GM21381 (cell line): ENCODE results near the gene RIPPLY1.
"Not testable (repeated sequence)": the region's sequence is repeated elsewhere in the genome, so short reads cannot be mapped to it uniquely, and the experiment has no call there.

Source experiments
- ATAC-seq: cut with Tn5 transposase; IDR thresholded peaks from one replicate; pipeline ENCODE4 v1.9.1; 2021; ENCODE audit warnings: mild to moderate bottlenecking, moderate library complexity; ENCODE audit not compliant: unreplicated experiment

Gene RIPPLY1

DNA sequence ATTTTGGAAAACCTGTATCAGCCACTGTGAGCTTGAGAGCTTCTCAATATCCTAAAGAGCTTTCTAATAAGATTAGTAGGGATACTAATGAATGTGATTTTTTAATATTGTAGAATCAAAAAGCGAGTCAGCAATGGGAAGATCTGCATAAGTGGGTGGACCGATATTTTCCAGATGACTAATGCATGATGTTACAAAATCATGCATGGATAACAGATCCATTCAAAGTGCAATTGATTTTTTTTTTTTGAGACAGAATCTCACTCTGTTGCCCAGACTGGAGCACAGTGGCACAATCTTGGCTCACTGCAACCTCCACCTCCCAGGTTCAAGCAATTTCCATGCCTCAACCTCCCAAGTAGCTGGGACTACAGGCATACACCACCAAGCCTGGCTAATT is 9.7 kb upstream of the RIPPLY1 start:
- no peak for ATAC-seq

DNA sequence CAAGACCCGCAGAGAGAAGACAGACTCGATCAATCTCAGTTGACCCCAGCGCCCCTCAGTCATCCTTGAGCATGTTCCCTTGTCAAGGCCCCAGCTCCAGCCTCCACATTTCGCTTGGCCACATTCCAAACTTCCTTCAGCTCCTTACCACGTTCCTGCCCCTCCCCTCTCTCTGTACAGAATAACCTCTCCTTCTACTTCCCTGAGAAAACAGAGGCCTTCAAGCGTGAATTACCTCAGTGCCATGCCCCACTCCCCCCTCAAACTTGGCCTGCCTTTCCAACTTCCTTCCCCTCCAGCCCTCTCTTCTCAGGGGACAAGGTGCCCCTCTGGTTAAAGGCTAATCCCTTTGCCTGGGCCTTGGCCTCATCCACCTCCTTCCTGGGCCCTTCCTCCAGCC is 3.2 kb upstream of the RIPPLY1 start:
- ATAC-seq, result no peak

DNA sequence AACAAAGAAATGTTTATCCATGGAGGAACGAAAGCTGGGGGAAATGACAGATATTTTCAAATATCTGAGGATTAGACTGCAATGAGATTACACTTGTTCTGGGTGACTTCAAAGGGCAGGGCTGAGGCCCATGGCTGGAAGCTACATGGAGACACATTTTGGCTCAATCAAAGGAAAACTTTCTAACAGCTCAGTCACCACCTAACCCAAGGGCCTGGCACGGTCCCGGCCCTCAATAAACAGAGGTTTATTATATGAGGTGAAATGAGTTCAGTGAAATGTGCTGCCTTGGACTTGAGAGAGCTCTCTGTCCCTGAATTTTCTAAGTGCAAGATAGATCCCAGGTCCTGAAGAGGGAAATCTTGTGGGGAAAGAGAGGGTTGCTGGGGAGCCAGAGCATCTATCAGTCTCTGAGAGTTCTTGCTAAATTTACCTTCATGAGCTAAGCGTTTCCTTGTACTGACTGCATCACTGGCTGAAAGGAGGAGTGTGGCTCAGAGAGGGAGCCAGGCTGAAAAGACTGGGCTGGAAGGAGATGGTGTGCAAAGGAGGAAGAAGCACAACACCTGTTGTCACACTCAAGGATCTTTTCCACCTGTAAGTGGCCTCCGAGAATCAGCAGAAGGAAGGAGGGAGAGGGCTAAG is 2.0 kb upstream of the RIPPLY1 start:
- no peak for ATAC-seq

DNA sequence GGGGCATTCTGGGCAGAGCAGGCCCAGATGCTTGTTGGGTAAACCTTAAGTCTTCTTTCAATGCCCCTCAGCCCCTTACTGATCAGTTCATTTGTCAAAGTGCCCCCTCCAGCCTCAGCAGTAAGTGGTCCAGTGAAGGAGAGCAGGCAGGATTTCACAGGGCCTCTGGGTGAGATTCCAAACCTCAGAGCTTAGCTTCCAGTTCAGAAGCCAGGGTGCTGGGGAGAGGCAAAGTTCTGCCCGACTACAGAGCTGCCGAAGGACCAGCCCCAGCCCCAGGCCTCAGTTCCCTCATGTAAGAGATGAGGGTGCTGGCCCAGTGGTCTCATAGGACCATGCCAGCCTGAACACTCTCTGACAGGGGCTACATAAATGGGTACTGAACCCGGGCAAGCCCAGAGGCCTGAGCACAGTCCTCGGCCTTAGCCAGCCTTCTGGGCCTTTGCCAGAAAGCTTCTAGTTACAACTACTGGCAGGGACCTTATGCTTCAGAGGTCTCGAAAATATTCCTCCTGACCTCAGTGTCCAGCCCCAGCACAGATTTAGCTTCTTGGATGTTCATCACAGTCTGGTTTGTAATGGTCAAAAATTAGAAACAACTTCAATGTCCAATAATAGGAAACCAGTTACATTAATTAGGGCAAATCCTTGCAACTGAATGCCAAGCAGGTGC is 851 bp upstream of the RIPPLY1 start:
- ATAC-seq, result no peak

DNA sequence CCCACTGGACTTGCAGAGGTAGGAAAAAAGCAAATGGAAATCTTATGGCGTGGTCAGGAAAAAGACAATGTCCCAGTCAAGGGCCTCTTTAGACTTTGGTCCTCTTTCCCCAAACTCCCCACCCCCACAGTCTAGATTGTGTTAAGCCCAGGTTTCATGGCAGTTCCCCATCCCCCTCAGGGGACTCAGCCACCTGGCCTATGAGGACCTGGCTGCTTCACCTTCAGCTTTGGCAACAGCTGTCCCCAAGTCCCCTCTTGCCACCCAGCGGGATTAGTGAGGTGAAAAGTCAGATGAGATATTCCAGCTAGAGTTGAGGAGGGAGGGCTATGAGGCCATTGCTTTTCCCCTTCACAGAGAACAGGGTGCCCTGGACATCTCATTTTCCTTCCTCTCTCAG is 457 bp downstream of the RIPPLY1 start:
- no peak for ATAC-seq

DNA sequence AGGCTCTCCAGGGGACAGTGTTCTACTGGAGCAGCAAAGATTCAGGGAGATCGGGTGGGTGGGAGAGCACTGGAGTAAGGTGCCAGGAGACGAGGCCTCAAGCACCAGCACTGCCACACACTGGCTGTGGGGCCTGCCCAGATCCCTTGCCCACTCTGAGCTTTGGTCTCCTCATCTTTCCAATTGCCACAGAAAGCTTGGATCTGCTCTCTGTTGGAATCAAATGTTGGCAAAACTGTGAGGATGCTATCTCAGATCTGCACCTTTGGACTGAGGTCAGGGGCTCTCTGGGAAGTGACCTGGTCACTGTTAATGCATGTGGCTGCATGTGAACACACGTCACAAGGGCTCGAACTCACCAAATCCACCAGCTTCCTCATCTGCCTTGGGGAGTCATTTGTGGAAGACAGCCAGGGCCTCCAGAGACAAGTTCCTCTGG is 1.3 kb downstream of the RIPPLY1 start:
- ATAC-seq, result no peak

DNA sequence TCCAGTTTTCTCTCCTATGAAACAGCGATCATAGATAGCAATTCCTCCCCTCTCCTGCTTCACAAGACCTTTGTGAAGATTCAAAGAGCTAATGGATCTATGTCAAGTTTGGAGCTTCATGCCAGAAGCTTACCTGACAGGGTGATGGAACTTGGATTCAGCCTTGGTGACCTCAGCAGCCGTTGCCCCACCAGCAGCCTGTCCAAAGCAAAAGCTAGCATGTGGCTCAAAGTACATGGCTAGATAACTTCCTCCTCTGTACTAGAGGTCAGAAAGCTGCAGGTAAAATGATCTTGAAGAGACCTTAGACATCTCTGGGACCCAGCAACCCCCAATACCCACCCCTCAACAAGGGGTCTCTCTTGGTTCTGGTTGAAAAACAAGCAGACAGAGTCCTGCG is 1.8 kb downstream of the RIPPLY1 start:
- no peak for ATAC-seq

DNA sequence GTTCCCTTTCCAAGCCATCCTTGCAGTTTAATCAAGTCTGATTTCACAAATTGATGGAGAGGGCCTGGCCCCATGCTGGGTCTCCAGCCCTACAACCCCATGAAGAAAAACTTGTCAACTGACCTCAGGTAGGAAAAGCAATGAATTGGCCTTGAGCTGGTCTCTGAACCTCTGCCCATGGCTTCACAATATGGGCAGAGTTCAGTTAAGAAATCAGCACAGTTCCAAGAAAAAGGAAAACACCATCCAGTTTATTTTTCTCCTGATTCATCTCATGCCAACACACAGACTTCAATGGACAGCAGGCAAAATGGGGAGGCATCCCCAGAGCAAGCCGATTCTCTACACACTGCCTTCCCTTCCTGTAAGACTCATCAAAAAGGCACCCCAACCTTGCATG is 3.3 kb downstream of the RIPPLY1 start:
- no peak for ATAC-seq

DNA sequence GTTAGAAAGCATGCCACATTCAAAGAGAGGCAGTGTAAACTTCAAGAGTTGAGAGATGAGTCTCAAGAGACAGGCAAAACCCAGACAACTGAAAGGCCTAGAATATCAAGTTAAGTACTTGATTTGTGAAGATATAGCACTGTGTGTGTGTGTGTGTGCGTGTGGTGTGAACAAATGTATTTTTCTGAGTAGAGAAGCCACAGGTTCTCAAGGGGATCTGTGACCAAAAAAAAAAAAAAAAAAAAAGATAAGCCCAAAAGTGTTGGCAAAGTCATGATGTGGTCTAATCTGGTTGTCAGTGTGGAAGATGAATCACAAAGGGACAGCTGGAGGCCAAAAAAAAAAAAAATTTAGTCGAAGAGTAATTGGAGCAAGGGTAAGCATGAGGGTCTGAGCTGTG is 3.9 kb downstream of the RIPPLY1 start:
- ATAC-seq, result no peak

DNA sequence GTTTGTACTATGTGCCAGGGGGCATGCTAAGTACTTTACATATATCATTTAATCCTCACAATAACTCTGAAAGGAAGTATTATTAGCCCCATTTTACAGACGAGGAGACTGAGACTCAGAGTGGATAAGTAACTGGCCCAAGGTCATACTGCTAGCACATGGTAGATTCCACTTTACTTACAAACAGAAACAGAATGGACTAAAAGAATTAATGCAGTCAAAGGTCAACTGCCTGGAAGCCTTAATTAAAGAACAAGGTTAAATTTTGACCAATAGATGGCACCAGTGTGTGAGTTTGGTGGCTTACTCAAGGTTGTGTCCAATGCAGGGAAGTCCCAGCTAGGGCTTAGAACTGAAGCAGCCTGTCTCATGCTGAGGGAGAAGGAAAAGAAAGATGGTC is 4.7 kb downstream of the RIPPLY1 start:
- no peak for ATAC-seq

DNA sequence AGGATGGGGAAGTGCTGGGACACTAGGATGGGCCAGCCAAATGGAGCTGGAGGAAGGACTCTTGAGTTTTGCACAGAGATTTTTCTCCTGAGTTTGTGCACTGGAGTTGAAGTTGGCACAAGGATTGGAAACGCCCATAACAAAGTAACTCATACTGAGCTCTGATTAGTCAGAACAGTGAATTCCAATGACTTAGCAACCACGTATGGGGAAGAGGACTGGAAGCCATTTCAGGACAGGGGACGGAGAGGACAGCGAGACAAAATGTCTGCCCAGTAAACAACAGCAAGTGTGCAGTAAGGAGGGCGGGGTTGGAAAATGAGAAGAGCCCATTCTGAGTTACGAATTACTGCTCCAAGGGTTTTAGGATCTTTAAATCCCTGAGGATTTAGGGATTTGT is 5.9 kb downstream of the RIPPLY1 start:
- no peak for ATAC-seq

DNA sequence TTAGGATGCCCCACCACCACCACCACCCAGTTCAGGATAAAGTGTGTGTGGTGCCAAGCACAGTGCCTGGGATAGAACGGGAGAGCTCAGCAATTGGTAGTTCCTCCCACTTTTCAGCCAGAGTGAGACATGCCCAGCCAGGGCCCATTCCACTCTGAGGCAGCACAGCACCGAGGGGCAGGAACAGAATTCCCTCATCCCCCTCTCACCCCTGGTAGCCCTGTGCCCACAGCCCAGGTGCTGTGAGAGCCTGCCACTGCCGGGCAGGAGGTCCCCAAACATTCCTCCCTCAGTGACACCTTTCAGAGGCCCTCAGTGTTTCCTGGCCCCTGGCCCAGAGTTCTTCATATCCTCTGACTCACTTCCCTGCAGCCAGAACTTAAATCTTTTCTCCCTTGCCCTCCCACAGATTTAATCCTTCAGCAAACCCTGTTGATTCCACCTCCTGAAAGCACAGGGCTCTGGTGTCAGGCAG is 8.1 kb downstream of the RIPPLY1 start:
- ATAC-seq, result no peak

DNA sequence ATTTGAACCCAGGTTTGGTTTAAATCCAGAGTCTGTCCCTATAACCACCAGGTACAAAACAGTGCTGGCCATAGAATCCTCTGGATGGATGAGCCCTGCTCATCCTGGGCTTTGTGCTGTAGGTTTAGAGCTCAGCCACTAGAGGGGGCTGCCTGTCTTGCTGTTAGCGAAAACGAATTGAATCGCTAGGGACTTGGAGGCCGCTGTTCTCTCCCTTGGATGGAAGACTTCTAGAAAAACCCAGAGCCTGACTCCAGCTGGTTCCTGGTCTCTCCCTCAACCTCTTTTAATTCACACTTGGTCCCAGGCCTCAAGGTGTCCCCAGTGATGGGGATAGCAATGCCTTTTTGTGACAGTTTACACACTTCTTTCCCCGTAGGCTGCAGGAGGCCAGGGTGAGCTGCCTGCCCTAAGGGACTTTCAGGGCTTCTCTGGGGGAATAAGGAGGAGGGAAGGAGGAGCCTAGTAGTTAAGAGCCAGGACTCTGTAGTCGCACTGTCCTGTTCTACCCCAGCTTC is 8.7 kb downstream of the RIPPLY1 start:
- ATAC-seq, result peak; percentile 81

DNA sequence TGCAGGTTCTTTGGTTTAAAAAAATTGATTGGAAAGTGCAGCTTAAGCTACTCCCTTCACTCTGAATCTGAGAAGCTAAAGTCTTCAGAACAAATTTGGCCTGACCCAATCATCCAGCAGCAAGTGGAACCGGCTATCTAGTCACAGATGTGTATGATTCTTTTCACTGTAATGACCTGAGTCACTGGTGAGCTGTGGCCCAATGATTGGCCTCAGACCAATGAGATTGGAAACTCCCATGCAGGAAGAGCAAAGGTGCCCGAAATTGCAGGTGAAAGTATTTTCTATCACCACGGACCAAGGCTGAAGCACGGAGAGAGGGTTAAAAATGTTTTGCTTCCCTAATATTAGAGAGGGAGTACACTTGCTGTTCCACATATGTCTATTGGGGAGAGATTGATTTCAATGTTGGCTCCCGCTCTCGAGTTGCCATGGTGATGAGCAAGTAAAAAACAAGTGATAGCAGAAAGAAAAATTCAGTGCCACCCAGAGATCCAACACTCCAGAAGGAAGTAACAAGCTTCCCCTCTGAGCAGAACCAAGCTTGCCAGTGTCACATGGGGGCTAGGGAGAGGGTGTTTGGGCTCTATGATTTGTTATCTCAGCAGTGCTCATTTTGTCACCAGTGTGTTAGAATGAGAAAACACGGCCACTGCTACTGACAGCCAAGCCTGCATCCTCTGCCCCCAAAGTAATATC is 11.2 kb downstream of the RIPPLY1 start:
- ATAC-seq, result no peak

DNA sequence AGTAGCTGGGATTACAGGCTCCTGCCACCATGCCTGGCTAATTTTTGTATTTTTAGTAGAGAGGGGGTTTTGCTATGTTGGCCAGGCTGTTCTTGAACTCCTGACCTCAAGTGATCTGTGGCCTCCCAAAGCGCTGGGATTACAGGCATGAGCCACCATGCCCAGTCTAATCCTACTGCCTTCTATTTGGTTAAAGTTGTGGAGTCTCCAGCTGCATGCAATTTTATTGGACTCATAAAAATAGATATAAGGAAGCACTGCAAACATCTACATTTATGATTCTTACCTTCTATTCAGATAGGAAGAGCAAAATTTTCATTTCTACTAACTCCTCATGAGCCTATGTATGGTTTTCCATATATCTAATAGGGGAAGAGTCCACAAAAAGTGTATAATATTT is 13.7 kb downstream of the RIPPLY1 start:
- no peak for ATAC-seq

DNA sequence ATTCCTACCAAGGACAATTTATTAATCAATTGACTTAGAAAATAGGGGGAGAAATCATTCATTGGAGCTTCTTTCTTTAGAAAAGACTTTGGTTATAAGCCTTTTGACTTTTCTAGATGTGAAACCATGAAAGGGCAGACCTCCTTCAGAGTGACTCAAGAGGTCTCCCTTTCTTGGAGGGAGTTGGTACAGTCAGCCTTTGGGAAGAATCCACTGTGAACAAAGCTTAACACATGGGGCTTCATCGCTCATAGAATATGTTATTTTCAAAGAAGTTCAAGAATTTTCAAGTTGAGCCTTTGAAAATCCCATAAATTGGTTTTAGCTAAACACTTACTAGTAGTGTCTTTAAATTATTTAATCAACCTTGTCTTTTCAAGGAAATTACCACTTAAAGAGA is 28.0 kb downstream of the RIPPLY1 start:
- ATAC-seq, result no peak

DNA sequence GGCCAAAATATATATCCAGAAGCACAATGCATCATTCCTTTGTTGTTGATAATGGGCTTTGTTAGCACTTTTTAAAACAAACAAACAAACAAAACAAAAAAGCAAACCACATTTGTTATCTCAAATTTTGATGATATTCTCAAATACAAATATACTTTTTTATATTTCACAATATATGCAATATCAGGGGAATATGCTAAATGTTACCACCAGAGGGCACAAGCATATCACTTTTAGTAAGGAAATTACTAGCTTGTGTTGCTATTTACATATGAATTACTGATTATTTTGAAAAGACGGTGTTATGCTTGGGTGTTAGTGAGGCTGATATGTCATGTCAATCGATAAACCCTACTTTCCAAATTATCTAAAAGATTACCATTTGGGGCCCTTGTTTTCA is 29.1 kb downstream of the RIPPLY1 start:
- no peak for ATAC-seq

DNA sequence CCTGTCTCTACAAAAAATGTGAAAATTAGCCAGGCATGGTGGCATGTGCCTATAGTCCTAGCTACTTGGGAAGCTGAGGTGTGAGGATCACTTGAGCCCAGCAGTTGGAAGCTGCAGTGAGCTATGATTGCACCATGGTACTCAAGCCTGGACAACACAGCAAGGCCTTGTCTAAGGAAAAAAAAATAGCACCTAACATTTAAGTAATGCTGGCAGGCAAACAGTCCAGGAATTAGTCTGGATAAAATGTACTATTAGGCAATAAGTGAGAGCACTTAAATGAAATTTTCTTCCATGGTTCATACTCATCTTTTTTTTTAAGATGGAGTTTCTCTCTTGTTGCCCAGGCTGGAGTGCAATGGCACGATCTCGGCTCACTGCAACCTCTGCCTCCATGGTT is 30.3 kb downstream of the RIPPLY1 start:
- ATAC-seq, result not testable (repeated sequence)

DNA sequence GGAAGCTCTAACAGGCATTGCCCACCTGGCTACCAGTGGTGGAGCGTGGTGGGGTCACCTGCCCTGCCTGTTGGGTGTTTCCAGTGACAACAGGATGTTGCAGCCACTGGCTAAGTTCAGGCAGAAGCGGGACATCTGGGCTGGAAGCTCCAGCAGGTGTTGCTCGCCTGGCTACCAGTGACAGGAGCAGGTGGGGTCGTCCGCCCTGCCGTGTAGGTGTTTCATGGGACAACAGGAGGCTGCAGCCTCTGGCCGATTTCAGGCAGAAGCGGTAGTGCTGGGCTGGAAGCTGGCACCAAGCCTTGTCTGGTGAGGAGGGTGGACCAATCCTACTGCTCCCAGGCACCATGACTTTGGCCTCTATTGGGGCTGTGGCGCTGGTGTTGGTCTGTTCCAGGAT is 39.4 kb downstream of the RIPPLY1 start:
- no peak for ATAC-seq

DNA sequence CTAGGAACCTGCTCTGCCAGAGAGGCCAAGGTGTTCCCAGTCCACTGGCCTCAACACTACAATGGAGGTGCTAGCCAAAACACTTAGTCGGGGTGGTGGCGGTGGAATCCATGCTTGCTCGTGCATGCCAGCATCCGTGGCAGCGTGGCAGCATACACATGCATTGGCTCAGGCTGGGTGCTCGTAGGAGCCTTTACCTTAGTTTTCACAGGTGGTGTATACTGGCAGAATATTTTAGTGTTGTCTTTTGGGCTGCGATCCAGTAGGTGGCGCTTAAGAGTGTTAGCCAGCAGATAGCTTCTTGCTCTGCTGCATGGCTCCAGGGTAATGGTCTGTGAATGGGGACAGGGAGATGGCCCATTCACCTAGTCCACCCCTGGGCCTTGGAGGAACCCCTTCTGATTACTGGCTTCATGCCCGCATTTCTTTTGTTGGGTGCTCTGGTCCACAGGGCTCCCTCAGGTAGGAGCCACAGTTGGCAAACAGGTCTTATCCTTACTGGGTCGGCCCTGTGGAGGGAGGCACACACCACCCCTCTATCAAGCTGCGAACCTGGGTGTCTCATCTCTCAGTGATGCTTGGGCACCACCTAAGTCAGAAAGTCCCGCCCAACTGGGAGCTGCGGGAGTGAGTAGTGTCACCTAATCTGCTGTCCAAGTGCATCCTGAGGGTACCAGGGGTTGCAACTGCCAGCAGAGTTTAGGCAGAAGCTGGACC is 40.0 kb downstream of the RIPPLY1 start:
- ATAC-seq, result no peak
